RPMI7951 (cell line): Measurements from ENCODE around the gene LRRC8B. TPM values are rescaled to one million over a fixed set of nuclear protein-coding genes. Genes with fewer than 3 reads are reported as not detected.

Source experiments
- DNase-seq: peaks from one replicate; pipeline ENCODE4 v3.0.0-alpha.2; 2012; ENCODE audit warnings: low read depth
- total RNA-seq: library from RNA; depleted of rRNA; stranded (reverse); fragments of >200 nt; shearing (Covaris generic); gene quantifications from 2 replicates; pipeline ENCODE4 v1.2.3, GENCODE V29; 2014

The LRRC8B gene
- total RNA-seq, 1 experiment from 2014 or later = 1.1 TPM

- DNase-seq = peak; percentile 56
These were observed 23.0 kb downstream of the LRRC8B start for GRCh38 chr1:89547563-89548116.

- no peak for DNase-seq
These were observed 23.7 kb downstream of the LRRC8B start for GRCh38 chr1:89548122-89548857.

GRCh38 chr1:89550995-89551394 is 26.4 kb downstream of the LRRC8B start:
- DNase-seq = no peak

- no peak for DNase-seq
These were observed 27.9 kb downstream of the LRRC8B start for GRCh38 chr1:89552471-89553081.

GRCh38 chr1:89553157-89553556 is 28.5 kb downstream of the LRRC8B start:
- no peak for DNase-seq

GRCh38 chr1:89555550-89555949 is 30.9 kb downstream of the LRRC8B start:
- no peak for DNase-seq

- DNase-seq = no peak
These were observed 32.3 kb downstream of the LRRC8B start for GRCh38 chr1:89556726-89557444.

- no peak for DNase-seq
These were observed 32.8 kb downstream of the LRRC8B start for GRCh38 chr1:89557445-89557825.

GRCh38 chr1:89557956-89558355 is 33.3 kb downstream of the LRRC8B start:
- DNase-seq = no peak

GRCh38 chr1:89563957-89564604 is 39.5 kb downstream of the LRRC8B start:
- no peak for DNase-seq

- no peak for DNase-seq
These were observed 40.9 kb downstream of the LRRC8B start for GRCh38 chr1:89565521-89565920.

- no peak for DNase-seq
These were observed 42.1 kb downstream of the LRRC8B start for GRCh38 chr1:89566761-89567174.

GRCh38 chr1:89567797-89568196 is 43.2 kb downstream of the LRRC8B start:
- DNase-seq = no peak

GRCh38 chr1:89573410-89573809 is 48.8 kb downstream of the LRRC8B start:
- DNase-seq = no peak

- no peak for DNase-seq
These were observed 50.0 kb downstream of the LRRC8B start for GRCh38 chr1:89574621-89575020.

GRCh38 chr1:89575207-89575606 is 50.6 kb downstream of the LRRC8B start:
- no peak for DNase-seq

- no peak for DNase-seq
These were observed 51.4 kb downstream of the LRRC8B start for GRCh38 chr1:89576013-89576412.

GRCh38 chr1:89578151-89578550 is 53.5 kb downstream of the LRRC8B start:
- no peak for DNase-seq

GRCh38 chr1:89578946-89579684 is 54.5 kb downstream of the LRRC8B start:
- DNase-seq = no peak

GRCh38 chr1:89580036-89580435 is 55.4 kb downstream of the LRRC8B start:
- no peak for DNase-seq

GRCh38 chr1:89581859-89582258 is 57.2 kb downstream of the LRRC8B start:
- DNase-seq = no peak
